B cell (primary cell): ENCODE measurements around the gene ADAMTS10.

Source experiments
- EZH2 ChIP-seq: IDR thresholded peaks from 2 replicates; pipeline ENCODE4 v1.6.1; 2012; ENCODE audit warnings: borderline replicate concordance, low read depth, mild to moderate bottlenecking, moderate library complexity, low read length; ENCODE audit not compliant: insufficient read depth, poor library complexity, severe bottlenecking
- TF ChIP-seq, protein P1 (sequence below): fragments of 200-600 bp; IDR thresholded peaks from one replicate; pipeline ENCODE4 v1.8.0; 2022; ENCODE audit warnings: antibody characterized with exemption, mild to moderate bottlenecking

DNA sequence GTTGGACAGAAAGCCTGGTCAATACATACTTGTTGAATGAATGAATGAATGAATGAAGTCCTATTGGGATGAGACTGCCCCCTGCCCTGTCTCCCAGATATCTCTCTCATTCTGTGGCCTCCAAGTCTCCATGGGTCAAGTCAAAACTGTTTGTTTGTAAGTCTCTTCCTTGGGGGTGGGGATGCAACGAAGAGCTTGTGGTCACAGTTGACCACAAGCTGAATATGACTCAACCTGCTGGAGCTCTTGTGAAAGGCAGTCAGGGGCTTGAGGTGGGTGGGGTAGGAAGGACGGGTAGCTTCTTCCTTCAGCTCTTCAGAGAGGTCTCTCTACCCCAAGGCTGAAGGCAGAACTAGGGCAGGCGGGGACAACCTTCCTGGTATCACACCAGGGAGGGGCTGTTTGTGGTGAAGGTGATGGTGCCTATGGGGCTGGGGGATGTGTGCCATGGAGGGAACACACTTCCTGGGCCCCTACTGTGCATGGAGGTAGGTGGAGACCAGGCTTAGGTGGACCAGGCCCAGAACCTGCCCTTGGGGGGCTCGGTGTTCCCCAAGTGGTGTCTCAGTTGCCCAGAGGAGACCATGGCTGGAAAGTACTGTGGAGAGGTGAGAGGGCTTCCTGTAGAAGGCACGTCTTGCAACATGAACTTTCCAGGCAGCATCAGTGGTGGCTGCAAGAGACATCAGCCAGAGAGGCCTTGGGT, 41.3 kb downstream of the ADAMTS10 start:
- no peak for TF ChIP-seq EZH2
- TF ChIP-seq, protein P1, sequence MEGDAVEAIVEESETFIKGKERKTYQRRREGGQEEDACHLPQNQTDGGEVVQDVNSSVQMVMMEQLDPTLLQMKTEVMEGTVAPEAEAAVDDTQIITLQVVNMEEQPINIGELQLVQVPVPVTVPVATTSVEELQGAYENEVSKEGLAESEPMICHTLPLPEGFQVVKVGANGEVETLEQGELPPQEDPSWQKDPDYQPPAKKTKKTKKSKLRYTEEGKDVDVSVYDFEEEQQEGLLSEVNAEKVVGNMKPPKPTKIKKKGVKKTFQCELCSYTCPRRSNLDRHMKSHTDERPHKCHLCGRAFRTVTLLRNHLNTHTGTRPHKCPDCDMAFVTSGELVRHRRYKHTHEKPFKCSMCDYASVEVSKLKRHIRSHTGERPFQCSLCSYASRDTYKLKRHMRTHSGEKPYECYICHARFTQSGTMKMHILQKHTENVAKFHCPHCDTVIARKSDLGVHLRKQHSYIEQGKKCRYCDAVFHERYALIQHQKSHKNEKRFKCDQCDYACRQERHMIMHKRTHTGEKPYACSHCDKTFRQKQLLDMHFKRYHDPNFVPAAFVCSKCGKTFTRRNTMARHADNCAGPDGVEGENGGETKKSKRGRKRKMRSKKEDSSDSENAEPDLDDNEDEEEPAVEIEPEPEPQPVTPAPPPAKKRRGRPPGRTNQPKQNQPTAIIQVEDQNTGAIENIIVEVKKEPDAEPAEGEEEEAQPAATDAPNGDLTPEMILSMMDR, result no peak
